GM23338 (cell line): ENCODE measurements around the gene PPP1CA. TPM values are rescaled to one million over a fixed set of nuclear protein-coding genes. Genes with fewer than 3 reads are reported as not detected.

Experiments
- ATAC-seq: fragments of 200-7000 bp; cut with Tn5 transposase; 3 replicates; pipeline ENCODE4 v1.9.1; 2020
- DNase-seq: peaks from one replicate; pipeline ENCODE4 v3.0.0-alpha.2; 2015; ENCODE audit warnings: low spot score
- H2AFZ ChIP-seq: fragments of 200-600 bp; sonication (generic); 2 replicates; pipeline ENCODE4 v1.8.0; 2016; ENCODE audit warnings: antibody characterized with exemption, mild to moderate bottlenecking, moderate library complexity
- H3F3A ChIP-seq: fragments of 200-600 bp; sonication (generic); replicated peaks from 2 replicates; pipeline ENCODE4 v1.8.0; 2017; ENCODE audit warnings: antibody characterized with exemption, mixed run types, low read depth
- H3K27ac ChIP-seq: fragments of 200-600 bp; sonication (generic); 2 replicates; pipeline ENCODE4 v1.6.1; 2016; ENCODE audit warnings: low read depth
- H3K27me3 ChIP-seq: fragments of 200-600 bp; sonication (generic); 2 replicates; pipeline ENCODE4 v1.8.0; 2016; ENCODE audit warnings: mild to moderate bottlenecking, mixed run types, moderate library complexity; ENCODE audit not compliant: insufficient read depth
- H3K36me3 ChIP-seq: fragments of 200-600 bp; sonication (generic); 2 replicates; pipeline ENCODE4 v1.8.0; 2016; ENCODE audit warnings: mild to moderate bottlenecking; ENCODE audit not compliant: insufficient read depth
- H3K4me1 ChIP-seq: fragments of 200-600 bp; sonication (generic); 2 replicates; pipeline ENCODE4 v1.8.0; 2016; ENCODE audit warnings: mild to moderate bottlenecking, moderate library complexity; ENCODE audit not compliant: insufficient read depth
- H3K4me2 ChIP-seq: fragments of 200-600 bp; sonication (generic); 2 replicates; pipeline ENCODE4 v1.7.1; 2017; ENCODE audit warnings: mixed run types
- H3K4me3 ChIP-seq: fragments of 200-600 bp; sonication (generic); 2 replicates; pipeline ENCODE4 v1.6.1; 2016; ENCODE audit warnings: mixed run types
- H3K79me2 ChIP-seq: fragments of 200-600 bp; sonication (generic); replicated peaks from 2 replicates; pipeline ENCODE4 v1.8.0; 2017; ENCODE audit warnings: mild to moderate bottlenecking; ENCODE audit not compliant: insufficient read depth
- H3K9me2 ChIP-seq: fragments of 200-600 bp; sonication (generic); 2 replicates; pipeline ENCODE4 v1.8.0; 2017; ENCODE audit not compliant: insufficient read depth
- H4K20me1 ChIP-seq: fragments of 200-600 bp; sonication (generic); replicated peaks from 2 replicates; pipeline ENCODE4 v1.8.0; 2017; ENCODE audit warnings: mild to moderate bottlenecking; ENCODE audit not compliant: insufficient read depth
- H3K27ac Mint-ChIP-seq: 2 replicates; pipeline ENCODE4 v1.8.0; 2020; ENCODE audit warnings: inconsistent platforms, mild to moderate bottlenecking, moderate library complexity, mixed read lengths
- H3K27me3 Mint-ChIP-seq: 3 replicates; pipeline ENCODE4 v1.8.0; 2022; ENCODE audit warnings: low read depth, mild to moderate bottlenecking, moderate library complexity, mixed read lengths, inconsistent platforms; ENCODE audit not compliant: insufficient read depth, poor library complexity
- H3K36me3 Mint-ChIP-seq: 3 replicates; pipeline ENCODE4 v1.8.0; 2021; ENCODE audit warnings: low read depth, mild to moderate bottlenecking, inconsistent platforms, moderate library complexity, mixed read lengths
- H3K4me1 Mint-ChIP-seq: 3 replicates; pipeline ENCODE4 v1.8.0; 2020; ENCODE audit warnings: mild to moderate bottlenecking, inconsistent platforms, mixed read lengths
- H3K4me3 Mint-ChIP-seq: 3 replicates; pipeline ENCODE4 v1.8.0; 2021; ENCODE audit warnings: moderate library complexity, mild to moderate bottlenecking, inconsistent platforms, mixed read lengths
- H3K9me3 Mint-ChIP-seq: 3 replicates; pipeline ENCODE4 v1.8.0; 2020; ENCODE audit warnings: moderate library complexity, mild to moderate bottlenecking, inconsistent platforms, mixed read lengths
- CREB1 ChIP-seq: fragments of 250-450 bp; sonication (Bioruptor Pico); IDR thresholded peaks from 2 replicates; pipeline ENCODE4 v1.5.0; 2020; ENCODE audit warnings: low read depth, mild to moderate bottlenecking, moderate library complexity
- ETS1 ChIP-seq: IDR thresholded peaks from 2 replicates; pipeline ENCODE4 v1.6.1; 2016; ENCODE audit warnings: antibody characterized with exemption
- EZH2 ChIP-seq: fragments of 200-600 bp; sonication (generic); IDR thresholded peaks from one replicate; pipeline ENCODE4 v1.8.0; 2017; ENCODE audit warnings: antibody characterized with exemption, mild to moderate bottlenecking, low read depth; ENCODE audit not compliant: unreplicated experiment
- NANOG ChIP-seq: IDR thresholded peaks from 2 replicates; pipeline ENCODE4 v1.6.1; 2016; ENCODE audit warnings: antibody characterized with exemption, borderline replicate concordance
- POLR2AphosphoS5 ChIP-seq: IDR thresholded peaks from 2 replicates; pipeline ENCODE4 v1.6.1; 2016; ENCODE audit warnings: antibody characterized with exemption, low read depth
- polyA plus RNA-seq: library from polyadenylated mRNA; unstranded; fragments of >200 nt; fragmentation: Nextera tagmentation; extraction: Ambion mirVana; gene quantifications from 2 replicates; pipeline ENCODE4 v1.2.1, GENCODE V29; 2016
- total RNA-seq: library from RNA; depleted of rRNA; stranded (reverse); fragments of >200 nt; shearing (Covaris generic); gene quantifications from 2 replicates; pipeline ENCODE4 v1.2.3, GENCODE V29; 2014
- TF ChIP-seq, protein P1 (sequence below), 2 experiments: fragments of 200-600 bp in 1 of 2; sonication (generic) in 1 of 2; conservative IDR thresholded peaks; 2 replicates each; pipeline versions ENCODE4 v1.5.1 to v1.6.1; 2016 to 2017; ENCODE audit warnings: antibody characterized with exemption in 2 of 2, low read depth in 2 of 2, mild to moderate bottlenecking in 2 of 2, moderate library complexity in 1 of 2

PPP1CA gene
- total and polyA plus RNA-seq, 2 experiments from 2014 or later = 217 to 237 TPM

DNA sequence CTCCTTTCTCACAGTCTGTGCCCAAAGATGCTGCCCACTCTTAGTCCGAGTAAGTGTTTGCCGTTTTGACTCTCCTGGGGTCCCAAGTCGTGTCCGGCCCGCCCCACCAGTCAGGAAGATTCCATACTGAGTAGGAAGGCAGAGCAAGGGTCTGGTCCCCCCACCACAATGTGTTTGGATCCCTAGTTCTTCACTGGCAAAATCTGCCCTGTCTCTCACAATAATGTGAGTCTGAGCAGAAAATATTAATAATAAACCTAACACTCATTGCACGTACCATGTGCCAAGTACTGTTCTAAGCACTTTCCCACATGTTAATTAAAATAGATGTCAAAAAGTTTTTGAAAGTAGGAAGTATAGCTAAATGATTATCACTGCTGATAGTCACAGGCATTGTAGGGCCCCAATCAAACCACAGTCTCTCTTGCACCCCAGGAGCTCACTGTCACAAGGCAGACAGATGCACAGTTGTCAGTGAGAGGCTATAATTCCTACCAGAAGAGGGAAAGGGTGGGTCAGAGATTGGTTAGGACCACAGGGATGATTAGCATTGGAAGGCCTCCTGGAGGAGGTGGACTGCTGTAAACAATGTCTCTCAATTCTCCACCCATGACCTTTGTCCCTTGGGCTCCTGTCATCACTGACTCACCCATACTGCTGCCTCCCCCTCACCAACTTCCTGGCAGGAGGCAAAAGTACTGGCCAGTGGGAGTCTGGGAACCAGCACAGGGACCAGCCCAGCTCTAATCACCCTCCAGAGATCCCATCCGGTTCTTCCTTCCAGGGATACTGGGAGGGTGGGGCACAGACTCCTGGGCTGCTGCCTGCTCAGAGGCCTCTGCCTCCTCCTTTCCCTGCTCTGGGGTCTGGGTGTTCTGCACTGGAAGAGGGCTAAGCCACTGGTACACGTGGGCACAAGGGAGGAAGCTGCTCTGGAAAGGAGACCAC, 47.3 kb downstream of the PPP1CA start:
- 0 out of 2 replicates have a peak, but pooled peaks cover 14% of the 10 kb centered on the region for H3F3A ChIP-seq
- H3K36me3 ChIP-seq = no peaks in the 10 kb centered on the region
- Mint-ChIP-seq H3K4me3 (peak overlapping the region; percentile 87), H3K4me1 (peaks cover 29% of the 10 kb centered on the region), H3K27ac (peak overlapping the region; percentile 93), H3K27me3 (peaks cover 30% of the 10 kb centered on the region), H3K36me3 (no peaks in the 10 kb centered on the region; the same call in 2 of the 3 replicates), H3K9me3 (no peaks in the 10 kb centered on the region; the same call in 2 of the 3 replicates)
- H3K79me2 ChIP-seq = no peaks in the 10 kb centered on the region
- peak overlapping the region; percentile 9; the same call in 1 of the 2 replicates for H2AFZ ChIP-seq
- H3K4me3 ChIP-seq = peak overlapping the region; percentile 95
- no peaks in the 10 kb centered on the region; the same call in 1 of the 2 replicates for H4K20me1 ChIP-seq
- H3K4me1 ChIP-seq = peaks cover 9% of the 10 kb centered on the region
- DNase-seq = no peak
- ATAC-seq = no peak
- H3K4me2 ChIP-seq = peak overlapping the region; percentile 84
- no peak for TF ChIP-seq CREB1 (CRISPR knock-in tag)
- H3K9me2 ChIP-seq = no peaks in the 10 kb centered on the region
- H3K27me3 ChIP-seq = no peaks in the 10 kb centered on the region; the same call in 1 of the 2 replicates
- H3K27ac ChIP-seq = peak overlapping the region; percentile 85

GRCh38 chr11:67353317-67354074, 48.2 kb downstream of the PPP1CA start, which contains the start of gene POLD4:
POLD4 (minus strand) TSS chr11:67353546; CDS start chr11:67353399, 147 bp downstream.
- Mint-ChIP-seq H3K4me3 (peak within 1 kb of the TSS; percentile 87), H3K4me1 (peaks cover 33% of the 10 kb centered on the region), H3K27ac (peak within 1 kb of the TSS; percentile 93), H3K27me3 (peaks cover 30% of the 10 kb centered on the region), H3K36me3 (no peaks in the 10 kb centered on the region; the same call in 2 of the 3 replicates), H3K9me3 (no peaks in the 10 kb centered on the region; the same call in 2 of the 3 replicates)
- Histone ChIP-seq H3K9me2 (no peaks in the 10 kb centered on the region), H3K79me2 (no peaks in the 10 kb centered on the region), H3K36me3 (no peaks in the 10 kb centered on the region), H3K4me2 (peak within 1 kb of the TSS; percentile 98), H3K4me3 (peak within 1 kb of the TSS; percentile 95), H2AFZ (peak within 1 kb of the TSS; percentile 96; the same call in 1 of the 2 replicates), H4K20me1 (no peaks in the 10 kb centered on the region; the same call in 1 of the 2 replicates), H3K27ac (peak within 1 kb of the TSS; percentile 97), H3K4me1 (peaks cover 9% of the 10 kb centered on the region), H3F3A (0 out of 2 replicates have a peak, but pooled peaks cover 14% of the 10 kb centered on the region), H3K27me3 (no peaks in the 10 kb centered on the region; the same call in 1 of the 2 replicates)
- TF ChIP-seq, protein P1, sequence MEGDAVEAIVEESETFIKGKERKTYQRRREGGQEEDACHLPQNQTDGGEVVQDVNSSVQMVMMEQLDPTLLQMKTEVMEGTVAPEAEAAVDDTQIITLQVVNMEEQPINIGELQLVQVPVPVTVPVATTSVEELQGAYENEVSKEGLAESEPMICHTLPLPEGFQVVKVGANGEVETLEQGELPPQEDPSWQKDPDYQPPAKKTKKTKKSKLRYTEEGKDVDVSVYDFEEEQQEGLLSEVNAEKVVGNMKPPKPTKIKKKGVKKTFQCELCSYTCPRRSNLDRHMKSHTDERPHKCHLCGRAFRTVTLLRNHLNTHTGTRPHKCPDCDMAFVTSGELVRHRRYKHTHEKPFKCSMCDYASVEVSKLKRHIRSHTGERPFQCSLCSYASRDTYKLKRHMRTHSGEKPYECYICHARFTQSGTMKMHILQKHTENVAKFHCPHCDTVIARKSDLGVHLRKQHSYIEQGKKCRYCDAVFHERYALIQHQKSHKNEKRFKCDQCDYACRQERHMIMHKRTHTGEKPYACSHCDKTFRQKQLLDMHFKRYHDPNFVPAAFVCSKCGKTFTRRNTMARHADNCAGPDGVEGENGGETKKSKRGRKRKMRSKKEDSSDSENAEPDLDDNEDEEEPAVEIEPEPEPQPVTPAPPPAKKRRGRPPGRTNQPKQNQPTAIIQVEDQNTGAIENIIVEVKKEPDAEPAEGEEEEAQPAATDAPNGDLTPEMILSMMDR (conservative IDR thresholded peaks at IDR 0.05; ENCODE audit: low read depth in 2 of 2) = no peak
- TF ChIP-seq POLR2AphosphoS5 (peak; percentile 79), CREB1 (CRISPR knock-in tag) (peak; percentile 46; the same call in 1 of the 2 replicates), EZH2 (no peak), ETS1 (no peak; the same call in 1 of the 2 replicates), NANOG (no peak)
- DNase-seq (peak; percentile 98), ATAC-seq (peak; percentile 84)
